Heart left ventricle (tissue), 16 donors: Measurements from ENCODE around the gene P4HA3. TPM values are rescaled to one million over a fixed set of nuclear protein-coding genes. Genes with fewer than 3 reads are reported as not detected.

ENCODE experiments used
- ATAC-seq, 4 donors: fragments of 200-7000 bp; cut with Tn5 transposase; one replicate each; pipeline ENCODE4 v1.9.1; 2020 to 2022; ENCODE audit warnings: moderate library complexity in 4 of 4, mild to moderate bottlenecking in 3 of 4, moderate number of reproducible peaks in 1 of 4
- DNase-seq, 5 donors: peaks; one replicate each; pipeline ENCODE4 v3.0.0-alpha.2; 2020
- H3K27ac ChIP-seq, 12 donors: fragments of 200-600 bp; sonication (generic) in 4 of 12; one replicate each; pipeline versions ENCODE4 v1.5.0 to v1.8.0; 2016 to 2022; ENCODE audit warnings: mild to moderate bottlenecking in 2 of 12
- H3K27me3 ChIP-seq, 9 donors: fragments of 200-600 bp; sonication (generic) in 2 of 9; one replicate each; pipeline versions ENCODE4 v1.5.1 to v1.8.0; 2016 to 2022; ENCODE audit warnings: mild to moderate bottlenecking in 3 of 9
- H3K36me3 ChIP-seq, 9 donors: fragments of 200-600 bp; sonication (generic) in 2 of 9; one replicate each; pipeline versions ENCODE4 v1.5.0 to v1.8.0; 2018 to 2022; ENCODE audit warnings: mild to moderate bottlenecking in 2 of 9
- H3K4me1 ChIP-seq, 12 donors: fragments of 200-600 bp; sonication (generic) in 4 of 12; one replicate each; pipeline versions ENCODE4 v1.5.0 to v1.8.0; 2016 to 2022; ENCODE audit warnings: mild to moderate bottlenecking in 3 of 12
- H3K4me3 ChIP-seq, 12 donors: fragments of 200-600 bp; sonication (generic) in 4 of 12; one replicate each; pipeline versions ENCODE4 v1.5.0 to v1.8.0; 2017 to 2022; ENCODE audit warnings: mild to moderate bottlenecking in 9 of 12, moderate library complexity in 4 of 12
- H3K9me3 ChIP-seq, 12 donors: fragments of 200-600 bp; sonication (generic) in 4 of 12; one replicate each; pipeline versions ENCODE4 v1.5.0 to v1.8.0; 2016 to 2022; ENCODE audit warnings: mild to moderate bottlenecking in 1 of 12
- POLR2A ChIP-seq, 2 donors: fragments of 450-650 bp; IDR thresholded peaks; one replicate each; pipeline ENCODE4 v1.6.1; 2017; ENCODE audit warnings: antibody characterized with exemption in 2 of 2, mild to moderate bottlenecking in 2 of 2, moderate library complexity in 2 of 2
- WGBS, 4 donors: extraction: QIAGEN DNeasy Blood & Tissue Kit in 2 of 4; methylation state at CpG; one replicate each; pipeline versions ENCODE4 v1.1.5 to v1.1.7; 2013 to 2018; 5-methylcytosine and 5-hydroxymethylcytosine counted together
- intact Hi-C, 10 donors: fragments of 100-400 bp; cut with DNase I; formaldehyde crosslinking; loops; one replicate each; pipeline versions ENCODE4 v1.11.1 to v1.14.2; 2022
- polyA plus RNA-seq, 2 donors: library from polyadenylated mRNA; stranded (reverse); fragments of 200-250 nt; gene quantifications; one replicate each; pipeline ENCODE4 v1.2.3, GENCODE V29; 2013
- total RNA-seq, 9 donors: library from RNA; depleted of rRNA in 2 of 9; stranded (reverse); fragments of >200 nt in 2 of 9; fragmentation: NEBNext Ultra II Directional in 3 of 9; extraction: Animal tissue kit (Norgen Biotek cat#: 25700) in 3 of 9; gene quantifications; one replicate each; pipeline versions ENCODE4 v1.1.0 to v1.2.4, GENCODE V29; 2016 to 2023
- TF ChIP-seq, protein P1 (sequence below), 12 donors: fragments of 200-600 bp; sonication (generic) in 4 of 12; IDR thresholded peaks; one replicate each; pipeline versions ENCODE4 v1.5.0 to v1.8.0; 2018 to 2022; ENCODE audit warnings: antibody characterized with exemption in 12 of 12, mild to moderate bottlenecking in 5 of 12
- donor health status: ischemic (EF 13 %, LVEDD 7.1; RV severe dilation, severe dysfunction).
- donor health status: healthy with polysubstance abuse.
- donor health status: DM: no; HTN: yes; CAD: no.
- donor health status: DM: no; HTN: no; CAD: no.
- donor health status: ischemic (EF 25% LVEDD 6.9; RV normal size, moderate dysfunction).
- donor health status: ischemic (EF 25% LVEDD 5.7; RV mildly dilated, moderate dysfunction).
- donor health status: healthy.
- donor health status: DM: yes; HTN: yes; CAD: no.
- donor health status: ischemic (EF 35%, LVEDD 5.7; RV mildly dilated, moderate dysfunction).
- donor health status: nonischemic (EF 11% LVEDD 7.7; RV severe dilation, severe dysfunction).
- donor health status: DM: yes; HTN: yes; CAD: no.
- donor health status: PGD.
- donor health status: ischemic (EF 29% LVEDD 5.4; RV normal size, mild dysfunction).
- donor health status: nonischemic (EF 23%, LVEDD 6.1; RV moderate dilation, normal function).

The P4HA3 gene
- total and polyA plus RNA-seq, 11 donors = 0.15 to 1.2 (median 0.54) TPM; not detected in 4

DNA sequence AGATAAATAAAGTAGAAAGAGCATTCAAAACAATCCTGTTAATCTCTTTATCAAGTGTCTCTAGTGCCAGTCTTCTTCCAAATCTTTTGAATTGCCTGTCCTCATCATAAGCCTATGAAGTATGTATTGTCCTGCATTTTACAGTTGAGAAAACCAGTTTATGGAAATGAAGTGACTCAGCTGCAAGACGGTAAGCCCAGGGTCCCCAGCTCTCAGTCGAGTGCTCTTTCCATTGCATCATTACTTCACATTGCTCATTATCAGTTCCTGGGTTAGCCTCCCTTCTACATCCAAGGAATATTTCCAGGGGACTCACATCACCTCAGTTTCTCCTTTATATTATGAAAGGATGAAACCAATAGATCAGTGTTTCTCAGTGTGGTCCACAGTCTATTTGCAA lies 9.1 kb upstream of the P4HA3 start:
- no peaks in the 10 kb centered on the region for H3K27me3 ChIP-seq
- DNase-seq (no peak), ATAC-seq (no peak)
- intact Hi-C loops = loop anchor here in 6 of 10 donors (2.0 to 10.0 kb wide), 4 partner anchors 63 to 77 kb away; partner anchors contain the start of gene PGM2L1 (in 1 of the 6)
- no peak overlapping the region for H3K4me3 ChIP-seq
- WGBS, 4 donors = 65 to 77% (median 74%) methylated on average over 2 of the region's 2 CpGs
- H3K36me3 ChIP-seq = no peaks in the 10 kb centered on the region
- H3K4me1 ChIP-seq = peaks cover 0 to 34% (median 16%) of the 10 kb centered on the region in 12 donors
- H3K9me3 ChIP-seq = peaks cover 0 to 30% (median 9%) of the 10 kb centered on the region in 12 donors
- no peak for TF ChIP-seq POLR2A (IDR thresholded peaks at IDR 0.05)
- TF ChIP-seq, protein P1, sequence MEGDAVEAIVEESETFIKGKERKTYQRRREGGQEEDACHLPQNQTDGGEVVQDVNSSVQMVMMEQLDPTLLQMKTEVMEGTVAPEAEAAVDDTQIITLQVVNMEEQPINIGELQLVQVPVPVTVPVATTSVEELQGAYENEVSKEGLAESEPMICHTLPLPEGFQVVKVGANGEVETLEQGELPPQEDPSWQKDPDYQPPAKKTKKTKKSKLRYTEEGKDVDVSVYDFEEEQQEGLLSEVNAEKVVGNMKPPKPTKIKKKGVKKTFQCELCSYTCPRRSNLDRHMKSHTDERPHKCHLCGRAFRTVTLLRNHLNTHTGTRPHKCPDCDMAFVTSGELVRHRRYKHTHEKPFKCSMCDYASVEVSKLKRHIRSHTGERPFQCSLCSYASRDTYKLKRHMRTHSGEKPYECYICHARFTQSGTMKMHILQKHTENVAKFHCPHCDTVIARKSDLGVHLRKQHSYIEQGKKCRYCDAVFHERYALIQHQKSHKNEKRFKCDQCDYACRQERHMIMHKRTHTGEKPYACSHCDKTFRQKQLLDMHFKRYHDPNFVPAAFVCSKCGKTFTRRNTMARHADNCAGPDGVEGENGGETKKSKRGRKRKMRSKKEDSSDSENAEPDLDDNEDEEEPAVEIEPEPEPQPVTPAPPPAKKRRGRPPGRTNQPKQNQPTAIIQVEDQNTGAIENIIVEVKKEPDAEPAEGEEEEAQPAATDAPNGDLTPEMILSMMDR (IDR thresholded peaks at IDR 0.05) = no peak
- H3K27ac ChIP-seq = no peak overlapping the region

DNA sequence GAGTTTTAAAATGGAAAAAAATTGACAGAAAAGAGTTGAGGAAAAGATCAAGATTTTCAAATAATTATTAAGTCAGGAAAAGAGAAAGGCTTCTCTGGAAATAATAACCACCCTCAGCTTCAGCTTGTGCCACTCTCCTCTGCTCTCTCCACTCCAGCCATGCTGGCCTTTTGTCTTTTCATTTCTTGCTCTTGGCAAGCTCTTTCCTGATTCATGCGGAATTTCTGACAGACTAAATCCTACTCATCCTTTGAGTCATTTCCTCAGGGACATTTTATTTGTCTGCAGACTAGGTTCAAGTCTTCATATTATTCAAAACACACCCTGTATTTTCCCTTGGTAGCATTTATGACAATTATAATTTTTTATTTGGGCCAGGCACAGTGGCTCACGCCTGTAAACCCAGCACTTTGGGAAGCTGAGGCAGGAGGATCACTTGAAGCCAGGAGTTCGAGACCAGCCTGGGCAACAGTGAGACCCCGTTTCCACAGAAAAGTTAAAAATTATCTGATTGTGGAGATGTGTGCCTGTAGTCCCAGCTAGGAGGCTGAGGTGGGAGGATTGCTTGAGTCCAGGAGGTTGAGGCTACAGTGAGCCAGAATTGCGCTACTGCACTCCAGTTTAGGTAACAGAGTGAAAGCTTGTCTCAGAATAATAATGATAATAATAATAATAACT lies 7.8 kb upstream of the P4HA3 start:
- peak overlapping the region in 1 of 12 donors; percentile 64 for H3K27ac ChIP-seq
- H3K36me3 ChIP-seq = no peaks in the 10 kb centered on the region
- intact Hi-C loops = loop anchor here in 1 of 10 donors (5.0 kb wide), 1 partner anchor 62 kb away; no protein-coding TSS in a partner anchor

DNA sequence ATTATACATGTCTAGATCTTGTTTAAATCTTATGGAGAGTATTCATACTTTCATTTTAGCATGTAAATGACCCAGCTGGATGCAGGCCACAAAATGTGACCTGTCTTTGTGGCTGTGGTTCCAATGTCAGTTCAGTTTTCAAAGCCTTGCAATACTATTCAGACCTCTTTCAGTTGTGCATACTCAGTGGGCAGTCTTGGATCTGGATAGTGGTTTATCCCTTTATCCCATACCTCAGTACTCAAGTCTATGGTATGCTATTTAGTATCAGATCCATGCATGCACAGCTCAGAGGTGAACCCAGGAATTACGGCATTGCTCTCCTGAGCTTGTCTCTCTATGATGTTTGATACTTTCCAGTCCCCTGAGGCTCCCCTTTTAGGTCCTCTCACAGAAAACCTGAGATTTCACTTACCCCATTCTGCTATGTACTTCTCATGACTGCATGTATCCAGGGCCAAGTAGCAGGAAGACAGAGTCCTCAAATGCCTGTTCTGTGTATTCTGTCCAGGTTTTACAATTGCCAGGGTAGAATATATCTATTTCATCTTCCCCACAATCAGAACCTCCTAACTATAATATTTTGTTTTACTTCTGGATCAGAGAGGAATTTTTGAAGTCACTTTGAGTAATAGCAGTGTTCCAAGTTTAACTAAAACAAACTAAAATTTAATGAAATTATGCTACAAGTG lies 6.9 kb upstream of the P4HA3 start:
- no peaks in the 10 kb centered on the region for H3K27me3 ChIP-seq
- intact Hi-C loops = loop anchor here in 1 of 10 donors (5.0 kb wide), 1 partner anchor 61 kb away; no protein-coding TSS in a partner anchor
- no peak for TF ChIP-seq POLR2A (IDR thresholded peaks at IDR 0.05)
- TF ChIP-seq, protein P1 (IDR thresholded peaks at IDR 0.05) = no peak
- no peak overlapping the region for H3K4me3 ChIP-seq
- ATAC-seq (no peak), DNase-seq (no peak)
- peak overlapping the region in 1 of 12 donors; percentile 64 for H3K27ac ChIP-seq
- 83 to 97% (median 92%) methylated on average over 1 of the region's 1 CpG for WGBS, 4 donors
- no peaks in the 10 kb centered on the region for H3K36me3 ChIP-seq
- H3K4me1 ChIP-seq = peaks cover 0 to 33% (median 12%) of the 10 kb centered on the region in 12 donors
- peaks cover 0 to 37% (median 9%) of the 10 kb centered on the region in 12 donors for H3K9me3 ChIP-seq

More for the DNA sequence above, 7.8 kb upstream of the P4HA3 start:
- Histone ChIP-seq H3K27me3 (no peaks in the 10 kb centered on the region), H3K4me3 (no peak overlapping the region), H3K4me1 (peaks cover 0 to 33% (median 12%) of the 10 kb centered on the region in 12 donors), H3K9me3 (peaks cover 0 to 37% (median 9%) of the 10 kb centered on the region in 12 donors)
- no peak for TF ChIP-seq POLR2A (IDR thresholded peaks at IDR 0.05)
- TF ChIP-seq, protein P1 (IDR thresholded peaks at IDR 0.05) = no peak
- DNase-seq (no peak), ATAC-seq (peak in 2 of 4 donors; percentile 30 to 62)
- 68 to 77% (median 74%) methylated on average over 5 of the region's 5 CpGs for WGBS, 4 donors
